HepG2 (cell line): ENCODE measurements around the gene MPIG6B. TPM values are rescaled to one million over a fixed set of nuclear protein-coding genes. Genes with fewer than 3 reads are reported as not detected.
A peak's percentile ranks its signal among the peaks of the same experiment; 100 is the strongest.

Experiments
- FUBP1 ChIP-seq: sonication (generic); formaldehyde crosslinking; IDR thresholded peaks from 2 replicates; pipeline ENCODE4 v1.5.1; 2020; ENCODE audit warnings: missing genetic modification reagents, mild to moderate bottlenecking, borderline replicate concordance
- HNRNPK ChIP-seq: fragments of 200-400 bp; formaldehyde crosslinking; IDR thresholded peaks from 2 replicates; pipeline ENCODE4 v1.6.1; 2018; ENCODE audit warnings: low read length, low read depth, moderate library complexity, mild to moderate bottlenecking; ENCODE audit not compliant: poor library complexity, severe bottlenecking
- IKZF1 ChIP-seq: fragments of 450-650 bp; IDR thresholded peaks from 2 replicates; pipeline ENCODE4 v1.7.1; 2016
- MAFF ChIP-seq: IDR thresholded peaks from 2 replicates; pipeline ENCODE4 v1.6.1; 2011; ENCODE audit warnings: low read depth, low read length, improper control_type of control experiment
- NCOA5 ChIP-seq: sonication (generic); formaldehyde crosslinking; IDR thresholded peaks from 2 replicates; pipeline ENCODE4 v1.4.0; 2020; ENCODE audit warnings: missing genetic modification reagents
- NFKBIZ ChIP-seq: IDR thresholded peaks from 2 replicates; pipeline ENCODE4 v1.6.1; 2018; ENCODE audit warnings: missing genetic modification reagents, missing compliant biosample characterization
- NFRKB ChIP-seq: fragments of 450-650 bp; IDR thresholded peaks from 2 replicates; pipeline ENCODE4 v1.6.1; 2017
- NRL ChIP-seq: sonication (generic); formaldehyde crosslinking; IDR thresholded peaks from 2 replicates; pipeline ENCODE4 v1.5.0; 2020; ENCODE audit warnings: missing genetic modification reagents, mild to moderate bottlenecking, moderate library complexity, borderline replicate concordance
- PAX8 ChIP-seq: sonication (generic); formaldehyde crosslinking; IDR thresholded peaks from 2 replicates; pipeline ENCODE4 v1.8.0; 2022; ENCODE audit warnings: mild to moderate bottlenecking, missing genetic modification reagents, borderline replicate concordance
- TRAFD1 ChIP-seq: sonication (generic); formaldehyde crosslinking; IDR thresholded peaks from 2 replicates; pipeline ENCODE4 v1.5.1; 2020; ENCODE audit warnings: missing genetic modification reagents, mild to moderate bottlenecking, borderline replicate concordance
- XRCC5 ChIP-seq: fragments of 200-400 bp; formaldehyde crosslinking; optimal IDR thresholded peaks from 2 replicates; pipeline ENCODE3; 2017; ENCODE audit warnings: mild to moderate bottlenecking, low read length
- YY1 ChIP-seq: IDR thresholded peaks from 2 replicates; pipeline ENCODE4 v1.6.1; 2011; ENCODE audit warnings: low read length, low read depth, moderate library complexity, mild to moderate bottlenecking; ENCODE audit not compliant: insufficient read depth, insufficient replicate concordance
- ZNF205 ChIP-seq: IDR thresholded peaks from 2 replicates; pipeline ENCODE4 v1.6.1; 2018; ENCODE audit warnings: missing biosample characterization, missing genetic modification reagents
- ZNF230 ChIP-seq: sonication (generic); formaldehyde crosslinking; IDR thresholded peaks from 2 replicates; pipeline ENCODE4 v1.4.0; 2020; ENCODE audit warnings: mild to moderate bottlenecking, missing genetic modification reagents
- ZNF335 ChIP-seq: sonication (generic); formaldehyde crosslinking; IDR thresholded peaks from 2 replicates; pipeline ENCODE4 v1.4.0; 2020; ENCODE audit warnings: missing genetic modification reagents
- ZNF362 ChIP-seq: sonication (generic); formaldehyde crosslinking; IDR thresholded peaks from 2 replicates; pipeline ENCODE4 v1.4.0; 2020; ENCODE audit warnings: missing genetic modification reagents, mild to moderate bottlenecking, borderline replicate concordance
- ZNF382 ChIP-seq: sonication (generic); formaldehyde crosslinking; IDR thresholded peaks from 2 replicates; pipeline ENCODE4 v1.5.0; 2020; ENCODE audit warnings: missing genetic modification reagents, mild to moderate bottlenecking, borderline replicate concordance
- ZNF646 ChIP-seq: sonication (generic); formaldehyde crosslinking; IDR thresholded peaks from 2 replicates; pipeline ENCODE4 v1.9.0; 2021; ENCODE audit warnings: mild to moderate bottlenecking, missing genetic modification reagents
- ZSCAN12 ChIP-seq: sonication (generic); formaldehyde crosslinking; IDR thresholded peaks from 2 replicates; pipeline ENCODE4 v1.9.0; 2021; ENCODE audit warnings: mild to moderate bottlenecking, missing genetic modification reagents
- polyA plus RNA-seq, 8 experiments: library from polyadenylated mRNA; depleted of rRNA in 3 of 8; stranded (reverse) in 7 of 8; unstranded in 1 of 8; fragments of >200 nt; fragmentation: Illumina TruSeq in 4 of 8; extraction: Trizol in 4 of 8; gene quantifications; 2 replicates each; pipeline versions ENCODE4 v1.2.1 to v1.2.3, GENCODE V29; 2011 to 2016; ENCODE audit warnings: low read depth in 4 of 8, missing spikeins in 1 of 8, mixed read lengths in 1 of 8; ENCODE audit not compliant: insufficient read depth in 1 of 8
- total RNA-seq, 5 experiments: library from RNA; depleted of rRNA; stranded (reverse); fragments of >200 nt; fragmentation: Illumina TruSeq; extraction: Trizol; gene quantifications; 2 replicates each; pipeline ENCODE4 v1.2.3, GENCODE V29; 2016; ENCODE audit warnings: low read depth in 1 of 5

Gene MPIG6B
- total and polyA plus RNA-seq, 2 of the 13 experiments (the other 11 are each of a cell fraction or from before 2014, with no cell fraction given), result not detected

GRCh38 chr6:31736021-31736767, 13.0 kb downstream of the MPIG6B start, which contains the start of gene CLIC1 (continued):
- TF ChIP-seq FUBP1 (CRISPR knock-in tag) (no peak), NFRKB (no peak), NFKBIZ (CRISPR knock-in tag) (peak; percentile 95; the same call in 1 of the 2 replicates), ZSCAN12 (CRISPR knock-in tag) (no peak), ZNF382 (CRISPR knock-in tag) (no peak), ZNF362 (CRISPR knock-in tag) (no peak), XRCC5 (no peak), NCOA5 (no peak), ZNF646 (no peak), YY1 (peak; percentile 65), ZNF335 (CRISPR knock-in tag) (peak; percentile 89), ZNF205 (0 out of 2 replicates have a peak, but pooled peaks have one; percentile 18), IKZF1 (no peak), ZNF230 (no peak; the same call in 1 of the 2 replicates), TRAFD1 (CRISPR knock-in tag) (no peak), MAFF (no peak), HNRNPK (no peak), PAX8 (CRISPR knock-in tag) (no peak), NRL (peak; percentile 83; the same call in 1 of the 2 replicates)
